HL-60 (cell line): ENCODE measurements around the gene GRK5.
"Not testable (repeated sequence)": the region's sequence is repeated elsewhere in the genome, so short reads cannot be mapped to it uniquely, and the experiment has no call there.

Source experiments
- DNase-seq, 2 experiments: peaks; one replicate each; pipeline ENCODE4 v3.0.0-alpha.2; 2010 to 2020; ENCODE audit warnings: low read depth in 1 of 2, low spot score in 1 of 2
- H3K27ac ChIP-seq: fragments of 250-450 bp; sonication (Bioruptor Pico); replicated peaks from 2 replicates; pipeline ENCODE4 v1.5.1; 2020; ENCODE audit warnings: mild to moderate bottlenecking, moderate library complexity
- H3K27me3 ChIP-seq: fragments of 250-450 bp; sonication (Bioruptor Pico); 2 replicates; pipeline ENCODE4 v1.5.1; 2021; ENCODE audit warnings: mild to moderate bottlenecking, moderate library complexity; ENCODE audit not compliant: insufficient read depth, poor library complexity, severe bottlenecking
- H3K4me3 ChIP-seq: replicated peaks from 2 replicates; pipeline ENCODE4 v1.5.1; 2011; ENCODE audit warnings: mild to moderate bottlenecking, control low read depth, low read length; ENCODE audit not compliant: insufficient read depth
- GABPA ChIP-seq: IDR thresholded peaks from 2 replicates; pipeline ENCODE4 v1.6.1; 2012; ENCODE audit warnings: low read depth
- POLR2AphosphoS5 ChIP-seq: IDR thresholded peaks from 2 replicates; pipeline ENCODE4 v1.6.1; 2012; ENCODE audit warnings: low read depth
- SPI1 ChIP-seq: IDR thresholded peaks from 2 replicates; pipeline ENCODE4 v1.6.1; 2012; ENCODE audit warnings: low read depth, mild to moderate bottlenecking, borderline replicate concordance
- TF ChIP-seq, protein P1 (sequence below): IDR thresholded peaks from one replicate; pipeline ENCODE4 v1.5.1; 2011; ENCODE audit warnings: low read length, control low read depth, inconsistent platforms; ENCODE audit not compliant: insufficient read depth
- TF ChIP-seq, protein P2 (sequence below): IDR thresholded peaks from 2 replicates; pipeline ENCODE4 v1.6.1; 2012; ENCODE audit warnings: low read depth; ENCODE audit not compliant: insufficient replicate concordance

GRK5 gene

DNA sequence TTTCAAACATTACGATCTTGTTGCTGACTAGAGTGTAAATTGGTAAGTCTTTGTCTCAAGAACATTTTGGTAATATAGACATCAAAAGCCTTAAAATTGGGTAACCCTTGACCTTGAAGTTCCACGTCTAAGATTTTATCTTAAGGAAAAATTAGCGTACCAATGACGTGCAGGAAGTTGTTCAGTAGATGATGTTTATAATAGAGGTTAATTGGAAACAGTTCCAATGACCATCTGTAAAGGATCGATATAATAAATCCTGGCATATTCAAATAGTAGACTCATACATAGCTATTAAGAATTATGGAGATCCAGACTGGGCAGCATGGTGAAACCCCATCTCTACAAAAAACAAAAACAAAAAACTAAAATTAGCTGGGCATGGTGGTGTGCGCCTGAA lies 20.5 kb downstream of the GRK5 start:
- H3K4me3 ChIP-seq, result no peak overlapping the region
- no peaks in the 10 kb centered on the region for H3K27me3 ChIP-seq
- no peak for DNase-seq
- no peak for TF ChIP-seq SPI1
- TF ChIP-seq, protein P1, sequence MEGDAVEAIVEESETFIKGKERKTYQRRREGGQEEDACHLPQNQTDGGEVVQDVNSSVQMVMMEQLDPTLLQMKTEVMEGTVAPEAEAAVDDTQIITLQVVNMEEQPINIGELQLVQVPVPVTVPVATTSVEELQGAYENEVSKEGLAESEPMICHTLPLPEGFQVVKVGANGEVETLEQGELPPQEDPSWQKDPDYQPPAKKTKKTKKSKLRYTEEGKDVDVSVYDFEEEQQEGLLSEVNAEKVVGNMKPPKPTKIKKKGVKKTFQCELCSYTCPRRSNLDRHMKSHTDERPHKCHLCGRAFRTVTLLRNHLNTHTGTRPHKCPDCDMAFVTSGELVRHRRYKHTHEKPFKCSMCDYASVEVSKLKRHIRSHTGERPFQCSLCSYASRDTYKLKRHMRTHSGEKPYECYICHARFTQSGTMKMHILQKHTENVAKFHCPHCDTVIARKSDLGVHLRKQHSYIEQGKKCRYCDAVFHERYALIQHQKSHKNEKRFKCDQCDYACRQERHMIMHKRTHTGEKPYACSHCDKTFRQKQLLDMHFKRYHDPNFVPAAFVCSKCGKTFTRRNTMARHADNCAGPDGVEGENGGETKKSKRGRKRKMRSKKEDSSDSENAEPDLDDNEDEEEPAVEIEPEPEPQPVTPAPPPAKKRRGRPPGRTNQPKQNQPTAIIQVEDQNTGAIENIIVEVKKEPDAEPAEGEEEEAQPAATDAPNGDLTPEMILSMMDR, result no peak
- no peak for TF ChIP-seq GABPA
- TF ChIP-seq POLR2AphosphoS5, result no peak
- TF ChIP-seq, protein P2, sequence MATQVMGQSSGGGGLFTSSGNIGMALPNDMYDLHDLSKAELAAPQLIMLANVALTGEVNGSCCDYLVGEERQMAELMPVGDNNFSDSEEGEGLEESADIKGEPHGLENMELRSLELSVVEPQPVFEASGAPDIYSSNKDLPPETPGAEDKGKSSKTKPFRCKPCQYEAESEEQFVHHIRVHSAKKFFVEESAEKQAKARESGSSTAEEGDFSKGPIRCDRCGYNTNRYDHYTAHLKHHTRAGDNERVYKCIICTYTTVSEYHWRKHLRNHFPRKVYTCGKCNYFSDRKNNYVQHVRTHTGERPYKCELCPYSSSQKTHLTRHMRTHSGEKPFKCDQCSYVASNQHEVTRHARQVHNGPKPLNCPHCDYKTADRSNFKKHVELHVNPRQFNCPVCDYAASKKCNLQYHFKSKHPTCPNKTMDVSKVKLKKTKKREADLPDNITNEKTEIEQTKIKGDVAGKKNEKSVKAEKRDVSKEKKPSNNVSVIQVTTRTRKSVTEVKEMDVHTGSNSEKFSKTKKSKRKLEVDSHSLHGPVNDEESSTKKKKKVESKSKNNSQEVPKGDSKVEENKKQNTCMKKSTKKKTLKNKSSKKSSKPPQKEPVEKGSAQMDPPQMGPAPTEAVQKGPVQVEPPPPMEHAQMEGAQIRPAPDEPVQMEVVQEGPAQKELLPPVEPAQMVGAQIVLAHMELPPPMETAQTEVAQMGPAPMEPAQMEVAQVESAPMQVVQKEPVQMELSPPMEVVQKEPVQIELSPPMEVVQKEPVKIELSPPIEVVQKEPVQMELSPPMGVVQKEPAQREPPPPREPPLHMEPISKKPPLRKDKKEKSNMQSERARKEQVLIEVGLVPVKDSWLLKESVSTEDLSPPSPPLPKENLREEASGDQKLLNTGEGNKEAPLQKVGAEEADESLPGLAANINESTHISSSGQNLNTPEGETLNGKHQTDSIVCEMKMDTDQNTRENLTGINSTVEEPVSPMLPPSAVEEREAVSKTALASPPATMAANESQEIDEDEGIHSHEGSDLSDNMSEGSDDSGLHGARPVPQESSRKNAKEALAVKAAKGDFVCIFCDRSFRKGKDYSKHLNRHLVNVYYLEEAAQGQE, result no peak
- H3K27ac ChIP-seq, result no peak overlapping the region

DNA sequence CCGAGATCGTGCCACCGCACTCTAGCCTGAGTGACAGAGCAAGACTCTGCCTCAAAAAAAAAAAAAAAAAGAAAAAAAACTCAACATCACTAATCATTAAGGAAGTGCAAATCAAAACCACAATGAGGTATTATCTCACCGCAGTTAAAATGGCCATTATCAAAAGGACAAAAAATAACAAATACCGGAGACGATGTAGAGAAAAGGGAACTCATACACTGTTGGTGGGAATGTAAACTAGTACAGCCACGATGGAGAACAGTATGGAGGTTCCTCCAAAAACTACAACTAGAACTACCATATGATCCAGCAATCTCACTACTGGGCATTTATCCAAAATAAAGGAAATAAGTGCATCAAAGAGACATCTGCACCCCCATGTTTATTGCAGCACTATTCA lies 24.3 kb downstream of the GRK5 start:
- no peak for DNase-seq
- Histone ChIP-seq H3K27me3 (no peaks in the 10 kb centered on the region), H3K4me3 (no peak overlapping the region), H3K27ac (no peak overlapping the region)
- TF ChIP-seq SPI1, result peak; percentile 21; the same call in 1 of the 2 replicates
- TF ChIP-seq, protein P1, result no peak

DNA sequence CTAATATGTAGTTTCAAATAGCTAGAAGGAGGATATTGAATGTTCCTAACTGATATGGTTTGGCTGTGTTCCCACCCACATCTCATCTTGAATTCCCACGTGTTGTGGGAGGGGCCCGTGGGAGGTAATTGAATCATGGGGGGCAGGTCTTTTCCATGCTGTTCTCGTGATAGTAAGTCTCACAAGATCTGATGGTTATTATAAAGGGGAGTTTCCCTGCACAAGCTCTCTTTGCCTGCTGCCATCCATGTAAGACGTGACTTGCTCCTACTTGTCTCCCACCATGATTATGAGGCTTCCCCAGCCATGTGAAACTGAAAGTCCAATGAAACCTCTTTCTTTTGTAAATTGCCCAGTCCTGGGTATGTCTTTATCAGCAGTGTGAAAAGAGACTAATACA lies 25.1 kb downstream of the GRK5 start:
- H3K27ac ChIP-seq, H3K27me3 ChIP-seq, H3K4me3 ChIP-seq, DNase-seq: not testable (repeated sequence)

DNA sequence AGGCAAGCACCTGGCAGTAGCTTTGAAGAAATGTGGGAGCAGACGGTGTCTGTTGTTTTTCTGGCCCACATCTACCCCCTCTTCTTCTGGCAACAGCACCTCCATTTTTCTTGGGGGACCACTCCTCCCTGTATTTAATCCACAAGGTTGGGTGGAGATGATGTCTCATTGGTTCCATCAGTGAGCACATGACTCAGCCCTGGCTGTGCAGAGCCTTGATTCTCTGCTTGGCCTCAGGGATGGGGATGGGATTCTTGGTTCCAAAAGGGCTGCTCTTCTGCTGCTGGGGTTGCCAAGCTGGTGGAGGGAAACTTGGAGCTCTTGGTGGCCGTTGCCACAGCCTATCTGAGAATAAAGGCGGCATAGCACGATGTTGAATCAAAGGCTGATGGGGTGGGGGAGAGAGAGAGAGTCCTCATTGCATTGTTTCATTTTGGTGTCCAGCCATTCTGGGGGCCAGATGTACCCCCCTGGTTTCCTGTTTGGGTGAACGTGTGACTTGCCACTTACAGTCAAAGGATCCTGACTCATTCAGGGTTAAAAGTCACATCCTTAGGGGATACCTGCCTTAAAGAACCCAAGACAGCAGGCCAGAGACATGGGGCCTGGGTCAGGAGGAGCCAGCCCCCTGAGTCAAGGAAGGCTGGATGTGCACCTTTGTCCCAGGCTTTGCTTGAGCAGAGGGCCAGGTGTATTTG lies 25.9 kb downstream of the GRK5 start:
- TF ChIP-seq, protein P1, result no peak
- TF ChIP-seq SPI1 (no peak), GABPA (no peak), POLR2AphosphoS5 (no peak)
- TF ChIP-seq, protein P2, result no peak
- Histone ChIP-seq H3K27me3 (no peaks in the 10 kb centered on the region), H3K27ac (no peak overlapping the region)

More for the DNA sequence above, 25.9 kb downstream of the GRK5 start:
- no peak overlapping the region for H3K4me3 ChIP-seq
- DNase-seq, result no peak
